SK-N-SH (cell line): ENCODE data around the gene PCDHGA1. TPM values are rescaled to one million over a fixed set of nuclear protein-coding genes. Genes with fewer than 3 reads are reported as not detected.

Experiments
- CTCF ChIA-PET: fragments of 300-600, 350-600 bp; formaldehyde crosslinking; extraction: SDS; loops from one replicate; lab custom pipeline; 2021; lab: Yijun Ruan, JAX
- POLR2A ChIA-PET: fragments of 350-600 bp; sonication (Branson Sonifier 250); formaldehyde crosslinking; extraction: SDS; loops from one replicate; lab custom pipeline; 2020; ENCODE audit warnings: antibody characterized with exemption, inconsistent platforms; lab: Yijun Ruan, JAX
- DNase-seq: peaks from one replicate; pipeline ENCODE4 v3.0.0; 2012
- H2AFZ ChIP-seq: fragments of 200-600 bp; sonication (generic); 2 replicates; pipeline ENCODE4 v1.8.1; 2016; ENCODE audit warnings: antibody characterized with exemption, mild to moderate bottlenecking, low read depth
- H3F3A ChIP-seq: fragments of 200-600 bp; sonication (generic); replicated peaks from 2 replicates; pipeline ENCODE3; 2016; ENCODE audit warnings: antibody characterized with exemption, mild to moderate bottlenecking; ENCODE audit not compliant: insufficient read depth
- H3K27ac ChIP-seq, 2 experiments: fragments of 200-500 bp in 1 of 2; fragments of 200-600 bp in 1 of 2; sonication (Bioruptor generic) in 1 of 2; sonication (generic), shearing (Covaris generic) in 1 of 2; 2 replicates each; pipeline versions ENCODE4 v1.5.1 to v1.6.1; 2014 to 2016; ENCODE audit warnings: low read depth in 2 of 2, inconsistent platforms in 1 of 2, low read length in 1 of 2, mild to moderate bottlenecking in 1 of 2, mixed read lengths in 1 of 2
- H3K27me3 ChIP-seq: fragments of 200-600 bp; sonication (generic), shearing (Covaris generic); 2 replicates; pipeline ENCODE4 v1.6.1; 2016; ENCODE audit warnings: mixed run types; ENCODE audit not compliant: insufficient read depth
- H3K36me3 ChIP-seq, 2 experiments: fragments of 200-500 bp in 1 of 2; fragments of 200-600 bp in 1 of 2; sonication (Bioruptor generic) in 1 of 2; sonication (generic) in 1 of 2; replicated peaks in 1 of 2; 2 replicates each; pipeline versions ENCODE3 to v1.5.1; 2014 to 2016; ENCODE audit warnings: low read length in 1 of 2, mild to moderate bottlenecking in 1 of 2; ENCODE audit not compliant: insufficient read depth in 2 of 2, control insufficient read depth in 1 of 2
- H3K4me1 ChIP-seq, 2 experiments: fragments of 200-500 bp in 1 of 2; fragments of 200-600 bp in 1 of 2; sonication (Bioruptor generic) in 1 of 2; sonication (generic), shearing (Covaris generic) in 1 of 2; 2 replicates each; pipeline versions ENCODE4 v1.5.1 to v1.6.1; 2014 to 2016; ENCODE audit warnings: low read depth in 1 of 2, low read length in 1 of 2, mixed run types in 1 of 2; ENCODE audit not compliant: insufficient read depth in 2 of 2, control insufficient read depth in 1 of 2
- H3K4me2 ChIP-seq: fragments of 200-600 bp; sonication (generic), shearing (Covaris generic); 2 replicates; pipeline ENCODE4 v1.6.1; 2017; ENCODE audit warnings: mixed run types
- H3K4me3 ChIP-seq, 2 experiments: fragments of 200-500 bp in 1 of 2; fragments of 200-600 bp in 1 of 2; sonication (Bioruptor generic) in 1 of 2; sonication (generic), shearing (Covaris generic) in 1 of 2; 2 replicates each; pipeline versions ENCODE4 v1.5.1 to v1.8.1; 2014 to 2016; ENCODE audit warnings: low read depth in 2 of 2, inconsistent platforms in 1 of 2, low read length in 1 of 2, mild to moderate bottlenecking in 1 of 2, mixed read lengths in 1 of 2, moderate library complexity in 1 of 2
- H3K79me2 ChIP-seq: fragments of 200-600 bp; sonication (generic); 2 replicates; pipeline ENCODE4 v1.8.1; 2017; ENCODE audit warnings: mild to moderate bottlenecking; ENCODE audit not compliant: insufficient read depth
- H3K9ac ChIP-seq: fragments of 200-600 bp; sonication (generic); 2 replicates; pipeline ENCODE4 v1.6.1; 2017; ENCODE audit warnings: mixed run types
- H3K9me2 ChIP-seq: fragments of 200-600 bp; sonication (generic); 2 replicates; pipeline ENCODE4 v1.6.1; 2017; ENCODE audit warnings: mixed run types
- H3K9me3 ChIP-seq: fragments of 200-600 bp; sonication (generic); 2 replicates; pipeline ENCODE4 v1.6.1; 2017; ENCODE audit warnings: mixed run types, mild to moderate bottlenecking, moderate library complexity
- H4K20me1 ChIP-seq: fragments of 200-600 bp; sonication (generic); 2 replicates; pipeline ENCODE4 v1.6.1; 2017; ENCODE audit warnings: mild to moderate bottlenecking, mixed run types; ENCODE audit not compliant: insufficient read depth
- CHD2 ChIP-seq: fragments of 150-350 bp; IDR thresholded peaks from 2 replicates; pipeline ENCODE4 v1.6.1; 2018; ENCODE audit warnings: low read length; ENCODE audit not compliant: partially characterized antibody
- EP300 ChIP-seq, 2 experiments: IDR thresholded peaks; 2 replicates each; pipeline versions ENCODE4 v1.4.0 to v1.6.1; 2012; ENCODE audit warnings: borderline replicate concordance in 1 of 2, low read depth in 1 of 2, low read length in 1 of 2
- FOXJ3 ChIP-seq: sonication (generic); formaldehyde crosslinking; IDR thresholded peaks from 2 replicates; pipeline ENCODE4 v1.5.1; 2020; ENCODE audit warnings: mild to moderate bottlenecking, missing genetic modification reagents
- FOXM1 ChIP-seq: IDR thresholded peaks from 2 replicates; pipeline ENCODE4 v1.4.0; 2012; ENCODE audit warnings: low read depth, mild to moderate bottlenecking
- GABPA ChIP-seq: IDR thresholded peaks from 2 replicates; pipeline ENCODE4 v1.4.0; 2012; ENCODE audit warnings: low read depth, mild to moderate bottlenecking
- MEF2A ChIP-seq: IDR thresholded peaks from 2 replicates; pipeline ENCODE4 v1.4.0; 2012; ENCODE audit warnings: low read depth, borderline replicate concordance
- MXI1 ChIP-seq: IDR thresholded peaks from 2 replicates; pipeline ENCODE4 v1.6.1; 2012; ENCODE audit warnings: mild to moderate bottlenecking, low read depth, low read length, improper control_type of control experiment
- NFIC ChIP-seq: IDR thresholded peaks from 2 replicates; pipeline ENCODE4 v1.4.0; 2012; ENCODE audit warnings: borderline replicate concordance
- NRF1 ChIP-seq: IDR thresholded peaks from 2 replicates; pipeline ENCODE4 v1.6.1; 2012; ENCODE audit warnings: low read depth, mild to moderate bottlenecking, low read length
- POLR2AphosphoS5 ChIP-seq: IDR thresholded peaks from 2 replicates; pipeline ENCODE4 v1.6.1; 2012; ENCODE audit warnings: low read depth, low read length
- RAD21 ChIP-seq: IDR thresholded peaks from 2 replicates; pipeline ENCODE4 v1.6.1; 2012; ENCODE audit warnings: mild to moderate bottlenecking, low read length
- SMC3 ChIP-seq: IDR thresholded peaks from 2 replicates; pipeline ENCODE4 v1.6.1; 2012; ENCODE audit warnings: low read depth, low read length, improper control_type of control experiment
- TAF1 ChIP-seq: IDR thresholded peaks from 2 replicates; pipeline ENCODE4 v1.6.1; 2012; ENCODE audit warnings: low read depth, mild to moderate bottlenecking, low read length, moderate library complexity, borderline replicate concordance
- TCF12 ChIP-seq: IDR thresholded peaks from 2 replicates; pipeline ENCODE4 v1.4.0; 2012
- TEAD4 ChIP-seq: IDR thresholded peaks from 2 replicates; pipeline ENCODE4 v1.4.0; 2012; ENCODE audit warnings: mild to moderate bottlenecking, borderline replicate concordance; ENCODE audit not compliant: insufficient read depth
- YY1 ChIP-seq: IDR thresholded peaks from 2 replicates; pipeline ENCODE4 v1.4.0; 2012; ENCODE audit warnings: low read depth, mild to moderate bottlenecking
- WGBS: methylation state at CpG from one replicate; pipeline ENCODE4 v1.1.6; 2017; ENCODE audit warnings: low lambda C conversion rate; 5-methylcytosine and 5-hydroxymethylcytosine counted together
- polyA plus RNA-seq, 3 experiments: library from polyadenylated mRNA; depleted of rRNA; stranded (reverse); fragments of >200 nt; gene quantifications; 2 replicates each; pipeline ENCODE4 v1.2.3, GENCODE V29; 2012
- TF ChIP-seq, protein P1 (sequence below): IDR thresholded peaks from 2 replicates; pipeline ENCODE4 v1.6.1; 2012; ENCODE audit warnings: mild to moderate bottlenecking, low read depth, low read length, moderate library complexity
- TF ChIP-seq, protein P2 (sequence below): fragments of 200-600 bp; sonication (generic); IDR thresholded peaks from 2 replicates; pipeline ENCODE4 v1.6.1; 2017; ENCODE audit warnings: antibody characterized with exemption, mild to moderate bottlenecking, moderate library complexity

Gene PCDHGA1
- polyA plus RNA-seq, 1 of the 3 experiments (the other 2 are of a cell fraction) = 1.2 TPM

DNA sequence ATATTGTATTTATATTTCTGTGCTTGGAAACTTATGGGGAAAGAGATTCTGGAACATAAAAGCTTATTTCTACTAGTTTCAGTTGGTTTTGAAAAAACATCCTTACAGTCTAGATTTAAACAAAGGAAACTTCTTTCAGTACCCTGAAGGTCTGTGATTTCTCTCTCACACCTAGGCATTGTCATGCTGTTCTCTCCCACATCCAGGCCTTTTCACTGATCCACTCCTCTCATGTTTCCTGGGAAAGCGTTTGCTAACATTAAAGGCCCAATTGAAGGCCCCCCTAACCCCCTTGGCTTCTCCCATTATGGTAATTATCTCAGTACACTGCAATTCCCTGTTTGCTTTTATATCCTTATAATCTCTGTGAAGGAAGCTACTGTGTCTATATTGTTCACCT is 12.5 kb downstream of the PCDHGA1 start:
- H3K4me3 ChIP-seq = no peak overlapping the region
- no peak overlapping the region for H3K9ac ChIP-seq
- no peaks in the 10 kb centered on the region for H4K20me1 ChIP-seq
- H3K27ac ChIP-seq = no peak overlapping the region
- H3F3A ChIP-seq = no peaks in the 10 kb centered on the region
- POLR2A ChIA-PET = no interaction called here
- no peaks in the 10 kb centered on the region for H3K27me3 ChIP-seq
- H3K9me2 ChIP-seq = no peaks in the 10 kb centered on the region
- no peak overlapping the region for H2AFZ ChIP-seq
- WGBS = 0% methylated on average over 1 of the region's 1 CpG
- H3K79me2 ChIP-seq = no peaks in the 10 kb centered on the region
- no peak for DNase-seq
- H3K4me1 ChIP-seq = no peaks in the 10 kb centered on the region
- CTCF ChIA-PET = interaction anchor here (1.2 to 2.0 kb wide), 4 partner anchors 13 to 221 kb away, joined by 3 to 6 read pairs (median 4); partner anchors contain the start of genes PCDHGA1 and PCDHGB7
- no peaks in the 10 kb centered on the region for H3K9me3 ChIP-seq
- no peak overlapping the region for H3K4me2 ChIP-seq
- no peaks in the 10 kb centered on the region for H3K36me3 ChIP-seq
- TF ChIP-seq TCF12 (no peak), TAF1 (no peak), MXI1 (no peak), YY1 (no peak), NRF1 (no peak), TEAD4 (no peak), GABPA (no peak), MEF2A (no peak), FOXM1 (no peak), FOXJ3 (no peak), POLR2AphosphoS5 (no peak), EP300 (IDR thresholded peaks at IDR 0.05; ENCODE audit: borderline replicate concordance in 1 of 2, low read depth in 1 of 2, low read length in 1 of 2) (no peak), NFIC (no peak), CHD2 (no peak)
- TF ChIP-seq, protein P1, sequence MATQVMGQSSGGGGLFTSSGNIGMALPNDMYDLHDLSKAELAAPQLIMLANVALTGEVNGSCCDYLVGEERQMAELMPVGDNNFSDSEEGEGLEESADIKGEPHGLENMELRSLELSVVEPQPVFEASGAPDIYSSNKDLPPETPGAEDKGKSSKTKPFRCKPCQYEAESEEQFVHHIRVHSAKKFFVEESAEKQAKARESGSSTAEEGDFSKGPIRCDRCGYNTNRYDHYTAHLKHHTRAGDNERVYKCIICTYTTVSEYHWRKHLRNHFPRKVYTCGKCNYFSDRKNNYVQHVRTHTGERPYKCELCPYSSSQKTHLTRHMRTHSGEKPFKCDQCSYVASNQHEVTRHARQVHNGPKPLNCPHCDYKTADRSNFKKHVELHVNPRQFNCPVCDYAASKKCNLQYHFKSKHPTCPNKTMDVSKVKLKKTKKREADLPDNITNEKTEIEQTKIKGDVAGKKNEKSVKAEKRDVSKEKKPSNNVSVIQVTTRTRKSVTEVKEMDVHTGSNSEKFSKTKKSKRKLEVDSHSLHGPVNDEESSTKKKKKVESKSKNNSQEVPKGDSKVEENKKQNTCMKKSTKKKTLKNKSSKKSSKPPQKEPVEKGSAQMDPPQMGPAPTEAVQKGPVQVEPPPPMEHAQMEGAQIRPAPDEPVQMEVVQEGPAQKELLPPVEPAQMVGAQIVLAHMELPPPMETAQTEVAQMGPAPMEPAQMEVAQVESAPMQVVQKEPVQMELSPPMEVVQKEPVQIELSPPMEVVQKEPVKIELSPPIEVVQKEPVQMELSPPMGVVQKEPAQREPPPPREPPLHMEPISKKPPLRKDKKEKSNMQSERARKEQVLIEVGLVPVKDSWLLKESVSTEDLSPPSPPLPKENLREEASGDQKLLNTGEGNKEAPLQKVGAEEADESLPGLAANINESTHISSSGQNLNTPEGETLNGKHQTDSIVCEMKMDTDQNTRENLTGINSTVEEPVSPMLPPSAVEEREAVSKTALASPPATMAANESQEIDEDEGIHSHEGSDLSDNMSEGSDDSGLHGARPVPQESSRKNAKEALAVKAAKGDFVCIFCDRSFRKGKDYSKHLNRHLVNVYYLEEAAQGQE = no peak

DNA sequence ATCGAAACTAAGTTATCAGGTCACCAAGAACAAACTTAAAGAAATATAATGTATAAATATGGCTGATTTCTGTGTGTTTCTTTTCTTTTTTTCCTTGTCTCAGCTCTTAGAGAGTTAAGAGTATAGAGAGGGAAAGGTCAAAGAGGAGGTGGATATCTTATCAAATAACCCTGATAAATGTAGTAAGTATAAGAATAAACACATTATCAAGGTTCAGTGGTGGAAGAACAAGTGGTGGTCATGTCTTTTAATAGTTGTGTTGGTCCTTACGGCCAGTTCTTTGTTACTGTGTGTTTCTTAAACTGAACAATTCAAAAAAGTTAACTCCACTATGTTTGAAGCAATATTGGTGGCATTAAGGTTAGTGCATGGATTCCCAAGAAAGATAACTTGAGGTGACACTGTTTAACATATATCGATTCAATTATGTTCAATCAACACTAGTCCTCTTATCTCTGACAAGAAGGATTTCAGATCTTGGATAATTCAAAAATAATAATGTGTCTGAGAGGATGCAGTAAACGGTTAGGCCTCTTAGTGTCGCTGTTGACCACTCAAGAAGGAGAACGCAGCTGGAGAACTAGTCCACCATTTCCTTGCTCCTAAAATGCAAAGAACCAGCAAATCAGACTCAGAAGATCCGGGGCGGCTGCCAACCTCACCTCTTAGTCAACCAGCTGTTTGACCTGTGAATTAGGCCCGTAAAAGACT is 13.1 kb downstream of the PCDHGA1 start, which contains the start of gene PCDHGA3:
Gene PCDHGA3, plus strand, starts transcription at position 588 of the 711 bp plus-strand sequence. CDS start 205 bp downstream, outside the sequence.
- Histone ChIP-seq H2AFZ (peak within 1 kb of the TSS; percentile 50; the same call in 1 of the 2 replicates), H3K27me3 (no peaks in the 10 kb centered on the region)

More for the DNA sequence above, 13.1 kb downstream of the PCDHGA1 start, which contains the start of gene PCDHGA3:
- no peak within 1 kb of the TSS for H3K9ac ChIP-seq
- CTCF ChIA-PET = interaction anchor here (0.7 to 2.0 kb wide), 5 partner anchors 13 to 221 kb away, joined by 3 to 8 read pairs (median 3); partner anchors contain the start of genes PCDHGA1 and PCDHGB7
- WGBS = 13% methylated on average over 9 of the region's 9 CpGs
- H4K20me1 ChIP-seq = no peaks in the 10 kb centered on the region
- no peak for DNase-seq
- no peak within 1 kb of the TSS for H3K27ac ChIP-seq
- no peaks in the 10 kb centered on the region for H3K36me3 ChIP-seq
- no peak within 1 kb of the TSS for H3K4me2 ChIP-seq
- H3K4me1 ChIP-seq = no peaks in the 10 kb centered on the region
- peak; percentile 21; the same call in 1 of the 2 replicates for TF ChIP-seq RAD21
- no peak for TF ChIP-seq SMC3
- TF ChIP-seq, protein P2, sequence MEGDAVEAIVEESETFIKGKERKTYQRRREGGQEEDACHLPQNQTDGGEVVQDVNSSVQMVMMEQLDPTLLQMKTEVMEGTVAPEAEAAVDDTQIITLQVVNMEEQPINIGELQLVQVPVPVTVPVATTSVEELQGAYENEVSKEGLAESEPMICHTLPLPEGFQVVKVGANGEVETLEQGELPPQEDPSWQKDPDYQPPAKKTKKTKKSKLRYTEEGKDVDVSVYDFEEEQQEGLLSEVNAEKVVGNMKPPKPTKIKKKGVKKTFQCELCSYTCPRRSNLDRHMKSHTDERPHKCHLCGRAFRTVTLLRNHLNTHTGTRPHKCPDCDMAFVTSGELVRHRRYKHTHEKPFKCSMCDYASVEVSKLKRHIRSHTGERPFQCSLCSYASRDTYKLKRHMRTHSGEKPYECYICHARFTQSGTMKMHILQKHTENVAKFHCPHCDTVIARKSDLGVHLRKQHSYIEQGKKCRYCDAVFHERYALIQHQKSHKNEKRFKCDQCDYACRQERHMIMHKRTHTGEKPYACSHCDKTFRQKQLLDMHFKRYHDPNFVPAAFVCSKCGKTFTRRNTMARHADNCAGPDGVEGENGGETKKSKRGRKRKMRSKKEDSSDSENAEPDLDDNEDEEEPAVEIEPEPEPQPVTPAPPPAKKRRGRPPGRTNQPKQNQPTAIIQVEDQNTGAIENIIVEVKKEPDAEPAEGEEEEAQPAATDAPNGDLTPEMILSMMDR = peak; percentile 46
- no peaks in the 10 kb centered on the region for H3K9me2 ChIP-seq
- no peak within 1 kb of the TSS; a peak in 1 of 4 replicates for H3K4me3 ChIP-seq
- no peaks in the 10 kb centered on the region for H3F3A ChIP-seq
- no peaks in the 10 kb centered on the region for H3K9me3 ChIP-seq
- no peaks in the 10 kb centered on the region for H3K79me2 ChIP-seq
- POLR2A ChIA-PET = no interaction called here
